IMR-90 (cell line): ENCODE measurements around the gene OR2T2. TPM values are rescaled to one million over a fixed set of nuclear protein-coding genes. Genes with fewer than 3 reads are reported as not detected.
"Not testable (repeated sequence)": the region's sequence is repeated elsewhere in the genome, so short reads cannot be mapped to it uniquely, and the experiment has no call there.

Source experiments
- ATAC-seq: fragments of 200-7000 bp; cut with Tn5 transposase; 2 replicates; pipeline ENCODE4 v1.9.1; 2020; ENCODE audit warnings: low read depth, mild to moderate bottlenecking, moderate library complexity
- BruUV-seq: library from RNA; stranded (reverse); fragments of 400-500 nt; replicated peaks from 2 replicates; lab custom pipeline; 2021; lab: Mats Ljungman, UMichigan
- CTCF ChIA-PET: fragments of 300-600 bp; formaldehyde crosslinking; extraction: SDS; loops from one replicate; lab custom pipeline; 2021; ENCODE audit warnings: antibody characterized with exemption; lab: Yijun Ruan, JAX
- POLR2A ChIA-PET: fragments of 300-600 bp; sonication (Branson Sonifier 250); formaldehyde crosslinking; loops from one replicate; lab custom pipeline; 2022; ENCODE audit warnings: antibody characterized with exemption; ENCODE audit not compliant: unreplicated experiment; lab: Charles Lee
- DNase-seq: peaks from one replicate; pipeline ENCODE4 v3.0.0; 2013
- H2AFZ ChIP-seq: replicated peaks from 2 replicates; pipeline ENCODE3; 2013; ENCODE audit warnings: low read length, mild to moderate bottlenecking; ENCODE audit not compliant: poor library complexity
- H2AK5ac ChIP-seq: 2 replicates; pipeline ENCODE4 v1.6.1; 2013; ENCODE audit warnings: low read depth, low read length, inconsistent platforms
- H2AK9ac ChIP-seq: replicated peaks from 2 replicates; pipeline ENCODE3; 2013; ENCODE audit warnings: mild to moderate bottlenecking, low read depth, low read length, moderate library complexity; ENCODE audit not compliant: poor library complexity
- H2BK120ac ChIP-seq: 2 replicates; pipeline ENCODE4 v1.6.1; 2013; ENCODE audit warnings: low read depth, low read length, inconsistent platforms
- H2BK15ac ChIP-seq: 3 replicates; pipeline ENCODE4 v1.6.1; 2013; ENCODE audit warnings: low read depth, low read length, inconsistent platforms
- H2BK20ac ChIP-seq: 2 replicates; pipeline ENCODE4 v1.6.1; 2013; ENCODE audit warnings: low read depth, mild to moderate bottlenecking, inconsistent platforms, low read length, moderate library complexity
- H2BK5ac ChIP-seq: 2 replicates; pipeline ENCODE4 v1.6.1; 2013; ENCODE audit warnings: mild to moderate bottlenecking, low read depth, low read length, inconsistent platforms; ENCODE audit not compliant: poor library complexity, severe bottlenecking
- H3K14ac ChIP-seq: replicated peaks from 2 replicates; pipeline ENCODE4 v1.6.1; 2013; ENCODE audit warnings: low read depth, low read length, inconsistent platforms
- H3K18ac ChIP-seq: 2 replicates; pipeline ENCODE4 v1.6.1; 2013; ENCODE audit warnings: low read depth, low read length, control low read depth
- H3K23ac ChIP-seq: 2 replicates; pipeline ENCODE4 v1.6.1; 2013; ENCODE audit warnings: low read depth, low read length, inconsistent platforms
- H3K27ac ChIP-seq: 2 replicates; pipeline ENCODE4 v1.5.1; 2013; ENCODE audit warnings: mild to moderate bottlenecking, control low read depth, low read length; ENCODE audit not compliant: insufficient read depth
- H3K27me3 ChIP-seq: 2 replicates; pipeline ENCODE4 v1.6.1; 2013; ENCODE audit warnings: low read length; ENCODE audit not compliant: control insufficient read depth, insufficient read depth
- H3K36me3 ChIP-seq: 2 replicates; pipeline ENCODE4 v1.6.1; 2013; ENCODE audit warnings: low read length, mixed read lengths; ENCODE audit not compliant: control insufficient read depth, insufficient read depth
- H3K4ac ChIP-seq: 2 replicates; pipeline ENCODE4 v1.6.1; 2013; ENCODE audit warnings: low read depth, low read length, inconsistent platforms
- H3K4me1 ChIP-seq: 2 replicates; pipeline ENCODE4 v1.6.1; 2013; ENCODE audit warnings: low read length, mixed read lengths; ENCODE audit not compliant: control insufficient read depth, insufficient read depth
- H3K4me2 ChIP-seq: 2 replicates; pipeline ENCODE4 v1.6.1; 2013; ENCODE audit warnings: low read depth, mild to moderate bottlenecking, control low read depth, low read length, moderate library complexity
- H3K4me3 ChIP-seq: 2 replicates; pipeline ENCODE4 v1.5.1; 2013; ENCODE audit warnings: low read depth, mild to moderate bottlenecking, control low read depth, low read length, moderate library complexity; ENCODE audit not compliant: insufficient read depth
- H3K56ac ChIP-seq: 2 replicates; pipeline ENCODE4 v1.6.1; 2013; ENCODE audit warnings: low read length, inconsistent platforms; ENCODE audit not compliant: insufficient read depth; ENCODE audit errors: extremely low read depth
- H3K79me1 ChIP-seq, 2 experiments: 2 replicates each; pipeline ENCODE4 v1.6.1; 2013; ENCODE audit warnings: low read length in 2 of 2, inconsistent platforms in 1 of 2, low read depth in 1 of 2
- H3K9ac ChIP-seq: 2 replicates; pipeline ENCODE4 v1.6.1; 2013; ENCODE audit warnings: low read depth, low read length, control low read depth
- H3K9me1 ChIP-seq: 2 replicates; pipeline ENCODE4 v1.6.1; 2013; ENCODE audit warnings: low read length, inconsistent platforms; ENCODE audit not compliant: insufficient read depth
- H3K9me3 ChIP-seq: 2 replicates; pipeline ENCODE4 v1.6.1; 2013; ENCODE audit warnings: low read length; ENCODE audit not compliant: control insufficient read depth, insufficient read depth
- H4K20me1 ChIP-seq: 2 replicates; pipeline ENCODE4 v1.6.1; 2013; ENCODE audit warnings: low read length, inconsistent platforms; ENCODE audit not compliant: insufficient read depth
- H4K5ac ChIP-seq: 2 replicates; pipeline ENCODE4 v1.6.1; 2013; ENCODE audit warnings: mild to moderate bottlenecking, low read depth, low read length, control low read depth
- H4K8ac ChIP-seq, 2 experiments: 2 replicates each; pipeline ENCODE4 v1.6.1; 2013; ENCODE audit warnings: low read depth in 2 of 2, low read length in 2 of 2, control low read depth in 1 of 2, inconsistent platforms in 1 of 2
- H4K91ac ChIP-seq: 2 replicates; pipeline ENCODE4 v1.6.1; 2013; ENCODE audit warnings: low read depth, low read length, inconsistent platforms; ENCODE audit not compliant: insufficient read depth
- CEBPB ChIP-seq: IDR thresholded peaks from 2 replicates; pipeline ENCODE4 v1.6.1; 2012; ENCODE audit warnings: low read depth, low read length, improper control_type of control experiment
- MAFK ChIP-seq: IDR thresholded peaks from 2 replicates; pipeline ENCODE4 v1.6.1; 2012; ENCODE audit warnings: low read depth, low read length, improper control_type of control experiment
- WGBS, 2 experiments: methylation state at CpG; one replicate each; pipeline versions ENCODE4 v1.1.5 to v1.1.7; 2013; ENCODE audit warnings: missing lambda C conversion rate in 2 of 2; ENCODE audit not compliant: insufficient read length in 1 of 2; ENCODE audit errors: extremely low coverage in 2 of 2; 5-methylcytosine and 5-hydroxymethylcytosine counted together
- dilution Hi-C: fragments of 300-500 bp; cut with HindIII; formaldehyde crosslinking; loops from one replicate; pipeline ENCODE4 v1.14.3; 2018; ENCODE audit warnings: low sequenced_read_pairs; ENCODE audit not compliant: unreplicated experiment
- in situ Hi-C: fragments of 300-500 bp; cut with MboI; formaldehyde crosslinking; loops from 3 replicates; pipeline ENCODE4 v1.14.3; 2019; ENCODE audit warnings: low sequenced_read_pairs, inconsistent platforms, mixed read lengths
- intact Hi-C: fragments of 100-400 bp; cut with micrococcal nuclease; formaldehyde crosslinking; loops from 2 replicates; pipeline ENCODE4 v1.10.0; 2022
- polyA plus RNA-seq, 3 experiments: library from polyadenylated mRNA; depleted of rRNA; stranded (reverse); fragments of >200 nt; gene quantifications; 2 replicates each; pipeline ENCODE4 v1.2.3, GENCODE V29; 2012; ENCODE audit warnings: low replicate concordance in 1 of 3
- total RNA-seq: library from RNA; depleted of rRNA; stranded (reverse); fragments of >200 nt; gene quantifications from 2 replicates; pipeline ENCODE4 v1.2.3, GENCODE V29; 2012

OR2T2 gene
- total and polyA plus RNA-seq, 2 of the 4 experiments (the other 2 are of a cell fraction): not detected

GRCh38 chr1:248471154-248471553 lies 25.7 kb downstream of the OR2T2 start:
- no CpG with 5 or more reads among the region's 4 CpGs for WGBS, 2 experiments
- intact Hi-C loops: no loop called here
- DNase-seq: no peak

GRCh38 chr1:248472111-248472510 lies 26.7 kb downstream of the OR2T2 start:
- H3K9ac ChIP-seq, ATAC-seq, dilution Hi-C loops, H3K27me3 ChIP-seq, H2AK5ac ChIP-seq, H3K9me1 ChIP-seq, H3K18ac ChIP-seq, intact Hi-C loops, H4K91ac ChIP-seq, H3K4me2 ChIP-seq, H3K23ac ChIP-seq, POLR2A ChIA-PET, H2BK120ac ChIP-seq, H2AFZ ChIP-seq, H3K4ac ChIP-seq, CTCF ChIA-PET, H3K4me1 ChIP-seq, H3K14ac ChIP-seq, H2BK15ac ChIP-seq, H4K5ac ChIP-seq, H3K36me3 ChIP-seq, H4K20me1 ChIP-seq, H3K9me3 ChIP-seq, H2AK9ac ChIP-seq, H3K79me1 ChIP-seq, in situ Hi-C loops, H2BK20ac ChIP-seq, DNase-seq, H2BK5ac ChIP-seq, H3K4me3 ChIP-seq, H3K56ac ChIP-seq, BruUV-seq, H4K8ac ChIP-seq, H3K27ac ChIP-seq: not testable (repeated sequence)
- no CpG with 5 or more reads among the region's 2 CpGs for WGBS, 2 experiments

More at GRCh38 chr1:248471154-248471553, 25.7 kb downstream of the OR2T2 start:
- CTCF ChIA-PET: no interaction called here
- Histone ChIP-seq H4K5ac (no peak overlapping the region), H3K9me3 (peaks cover 5% of the 10 kb centered on the region; the same call in 1 of the 2 replicates), H2AK5ac (no peak overlapping the region), H3K56ac (no peak overlapping the region), H2BK120ac (no peak overlapping the region), H3K36me3 (no peaks in the 10 kb centered on the region), H2AFZ (no peak overlapping the region), H2BK15ac (no peak overlapping the region), H3K4me3 (no peak overlapping the region), H3K14ac (no peak overlapping the region), H3K4ac (no peak overlapping the region), H3K4me1 (no peaks in the 10 kb centered on the region), H3K27ac (no peak overlapping the region), H2BK20ac (no peak overlapping the region), H3K18ac (no peak overlapping the region), H3K4me2 (no peak overlapping the region), H3K27me3 (no peaks in the 10 kb centered on the region), H2AK9ac (no peak overlapping the region), H3K9ac (no peak overlapping the region), H3K9me1 (no peaks in the 10 kb centered on the region), H4K91ac (no peak overlapping the region), H3K79me1 (no peaks in the 10 kb centered on the region), H2BK5ac (no peak overlapping the region), H4K8ac (no peak overlapping the region), H3K23ac (no peak overlapping the region), H4K20me1 (no peaks in the 10 kb centered on the region)
- no TSS peak for BruUV-seq
- dilution Hi-C loops (no loop called here), in situ Hi-C loops (no loop called here)
- no peak for ATAC-seq
- POLR2A ChIA-PET: no interaction called here
- TF ChIP-seq MAFK (peak; percentile 41; the same call in 1 of the 2 replicates), CEBPB (no peak)
